Esophagus muscularis mucosa (tissue), 3 donors: ENCODE results near the gene SIDT1.

Source experiments
- CTCF ChIP-seq, 3 experiments: fragments of 200-600 bp in 2 of 3; fragments of 450-650 bp in 1 of 3; sonication (generic) in 2 of 3; IDR thresholded peaks; one replicate each; pipeline ENCODE4 v1.5.1; 2017 to 2019; ENCODE audit warnings: antibody characterized with exemption in 3 of 3, mild to moderate bottlenecking in 2 of 3, moderate library complexity in 1 of 3
- POLR2A ChIP-seq: fragments of 450-650 bp; IDR thresholded peaks from one replicate; pipeline ENCODE4 v1.6.1; 2017; ENCODE audit warnings: antibody characterized with exemption, moderate library complexity, mild to moderate bottlenecking, low read depth

- no peak for TF ChIP-seq CTCF (IDR thresholded peaks at IDR 0.05)
- TF ChIP-seq POLR2A: no peak
Measured at GRCh38 chr3:113589971-113590370, 57.6 kb downstream of the SIDT1 start.
